Activated CD4-positive, alpha-beta T cell treated with anti-CD3 and anti-CD28 coated beads, Interleukin-10, Interleukin-2, amounts not matched to agents 100 ng/mL and 50 ng/mL, durations not matched to agents 16 hours and 8 hours (primary cell): Measurements from ENCODE around the gene PFN2.
A peak's percentile ranks its signal among the peaks of the same experiment; 100 is the strongest.
"Not testable (repeated sequence)": the region's sequence is repeated elsewhere in the genome, so short reads cannot be mapped to it uniquely, and the experiment has no call there.

Source experiments
- DNase-seq: peaks from one replicate; pipeline ENCODE4 v3.0.0-alpha.2; 2020

Gene PFN2

GRCh38 chr3:149967086-149967685 lies 3.5 kb downstream of the PFN2 start:
- DNase-seq = peak; percentile 45

- DNase-seq = no peak
Measured at GRCh38 chr3:149965278-149965677, 5.4 kb downstream of the PFN2 start.

- no peak for DNase-seq
Measured at GRCh38 chr3:149964291-149964690, 6.4 kb downstream of the PFN2 start.

- DNase-seq = no peak
Measured at GRCh38 chr3:149963485-149963884, 7.2 kb downstream of the PFN2 start.

- DNase-seq = no peak
Measured at GRCh38 chr3:149959443-149959842, 11.3 kb downstream of the PFN2 start.

GRCh38 chr3:149958171-149958796 lies 12.4 kb downstream of the PFN2 start:
- DNase-seq = peak; percentile 59

GRCh38 chr3:149957361-149958125 lies 13.2 kb downstream of the PFN2 start:
- no peak for DNase-seq

GRCh38 chr3:149955449-149955848 lies 15.2 kb downstream of the PFN2 start:
- no peak for DNase-seq

- no peak for DNase-seq
Measured at GRCh38 chr3:149954812-149955211, 15.9 kb downstream of the PFN2 start.

GRCh38 chr3:149949181-149949580 lies 21.5 kb downstream of the PFN2 start:
- no peak for DNase-seq

- DNase-seq = no peak
Measured at GRCh38 chr3:149947231-149947630, 23.5 kb downstream of the PFN2 start.

GRCh38 chr3:149943966-149944365 lies 26.7 kb downstream of the PFN2 start:
- not testable (repeated sequence) for DNase-seq

GRCh38 chr3:149942409-149942808 lies 28.3 kb downstream of the PFN2 start:
- no peak for DNase-seq

GRCh38 chr3:149941946-149942345 lies 28.7 kb downstream of the PFN2 start:
- DNase-seq = no peak

GRCh38 chr3:149941186-149941585 lies 29.5 kb downstream of the PFN2 start:
- DNase-seq = no peak

- not testable (repeated sequence) for DNase-seq
Measured at GRCh38 chr3:149938392-149939055, 32.2 kb downstream of the PFN2 start.

GRCh38 chr3:149936812-149937230 lies 33.9 kb downstream of the PFN2 start:
- peak; percentile 51 for DNase-seq

GRCh38 chr3:149934524-149934923 lies 36.2 kb downstream of the PFN2 start:
- DNase-seq = no peak

GRCh38 chr3:149933858-149934257 lies 36.8 kb downstream of the PFN2 start:
- no peak for DNase-seq

GRCh38 chr3:149933008-149933407 lies 37.7 kb downstream of the PFN2 start:
- no peak for DNase-seq

- DNase-seq = no peak
Measured at GRCh38 chr3:149920119-149920518, 50.6 kb downstream of the PFN2 start.

- DNase-seq = no peak
Measured at GRCh38 chr3:149919509-149919908, 51.2 kb downstream of the PFN2 start.

- no peak for DNase-seq
Measured at GRCh38 chr3:149917124-149917667, 53.5 kb downstream of the PFN2 start.
